Measurements from ENCODE around the gene BHMT2.

Gene BHMT2, protein sequence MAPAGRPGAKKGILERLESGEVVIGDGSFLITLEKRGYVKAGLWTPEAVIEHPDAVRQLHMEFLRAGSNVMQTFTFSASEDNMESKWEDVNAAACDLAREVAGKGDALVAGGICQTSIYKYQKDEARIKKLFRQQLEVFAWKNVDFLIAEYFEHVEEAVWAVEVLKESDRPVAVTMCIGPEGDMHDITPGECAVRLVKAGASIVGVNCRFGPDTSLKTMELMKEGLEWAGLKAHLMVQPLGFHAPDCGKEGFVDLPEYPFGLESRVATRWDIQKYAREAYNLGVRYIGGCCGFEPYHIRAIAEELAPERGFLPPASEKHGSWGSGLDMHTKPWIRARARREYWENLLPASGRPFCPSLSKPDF

DNA sequence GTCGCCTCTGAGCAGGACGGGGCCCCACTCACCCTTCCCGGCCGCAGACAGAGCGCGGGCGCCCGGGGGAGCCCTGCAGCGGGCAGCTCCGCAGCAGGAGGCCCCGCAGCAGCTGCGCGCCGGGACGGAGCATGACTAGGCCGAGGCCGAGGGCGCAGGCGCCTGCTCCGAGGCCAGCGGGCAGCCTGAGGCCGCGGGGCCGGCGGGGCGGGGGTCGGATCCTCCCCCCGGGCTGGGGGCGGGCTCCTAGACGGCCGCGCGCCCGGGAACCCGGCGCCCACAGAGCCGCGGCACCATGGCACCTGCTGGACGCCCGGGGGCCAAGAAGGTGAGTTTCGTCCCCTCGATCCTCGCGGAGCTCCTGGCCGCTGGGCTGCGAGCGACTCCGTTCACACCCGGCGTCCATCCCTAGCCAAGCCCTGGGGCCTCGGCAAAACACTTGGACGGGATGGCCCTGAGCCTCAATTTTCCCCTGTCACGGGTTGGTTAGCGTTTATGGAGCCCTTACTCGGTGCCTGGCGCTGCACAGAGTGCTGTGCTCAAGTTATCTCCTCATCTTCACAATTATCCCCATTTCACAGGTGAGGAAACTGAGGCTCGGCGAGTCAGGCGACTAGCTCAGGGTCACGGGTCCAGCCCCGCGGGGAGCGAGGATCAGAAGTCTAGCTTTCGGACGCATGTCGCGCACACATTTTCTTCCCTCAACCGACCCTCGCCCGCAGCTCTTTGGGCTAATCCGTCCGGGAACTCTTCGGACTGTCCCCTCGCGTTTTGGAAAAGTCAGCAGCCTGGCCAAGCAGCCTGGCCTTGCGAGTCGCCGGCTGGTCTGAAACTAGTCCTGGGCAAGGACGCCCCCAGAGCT, at the start of gene BHMT2, which contains the start of gene DMGDH:
BHMT2 (plus strand) TSS at position 280 of the 862 bp plus-strand sequence; CDS start at position 296, 16 bp downstream.
DMGDH (minus strand) TSS at position 187 of the 862 bp plus-strand sequence; CDS start at position 133, 54 bp downstream.
- DNase-seq (ENCODE audit: low read depth, low spot score) = peak; percentile 30

DNA sequence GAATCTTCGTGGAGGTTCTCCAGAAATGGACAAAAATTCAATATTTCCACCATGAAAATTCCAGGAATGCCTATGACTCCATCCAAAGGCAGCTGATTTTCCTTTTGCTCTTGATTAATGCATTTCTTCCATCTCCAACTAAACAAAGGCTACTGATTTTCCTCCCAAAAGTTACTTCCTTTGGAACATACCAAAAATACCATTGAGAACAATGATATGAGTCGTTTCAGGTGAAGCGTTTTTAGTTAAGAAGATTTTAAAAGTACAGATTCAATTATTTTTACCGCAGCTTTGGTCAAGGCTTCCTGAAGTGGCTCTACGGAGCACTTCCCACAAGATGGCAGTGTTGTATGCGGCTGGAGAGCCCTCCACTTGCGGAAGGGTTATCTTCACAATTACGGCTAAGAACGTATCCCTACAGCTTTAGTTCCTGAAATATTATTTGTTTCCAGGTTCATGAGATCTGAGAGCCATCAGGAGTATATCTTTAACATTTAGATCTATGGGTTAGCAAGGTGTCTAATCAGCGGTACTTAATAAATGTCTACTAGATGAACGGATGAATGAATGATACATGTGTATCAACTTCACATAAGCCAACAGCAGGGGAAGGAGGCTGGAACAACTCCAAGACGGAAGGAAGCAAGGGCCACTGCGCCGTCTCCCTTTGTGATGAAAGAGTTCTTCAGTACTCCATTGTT, 48.6 kb upstream of the BHMT2 start:
- peak; percentile 55 for DNase-seq (ENCODE audit: low read depth, low spot score)

- peak; percentile 9 for DNase-seq (ENCODE audit: low read depth, low spot score)
Observed at GRCh38 chr5:79021753-79022152, 47.8 kb upstream of the BHMT2 start.

GRCh38 chr5:79022771-79023170, 46.8 kb upstream of the BHMT2 start:
- no peak for DNase-seq (ENCODE audit: low read depth, low spot score)

- no peak for DNase-seq (ENCODE audit: low read depth, low spot score)
Observed at GRCh38 chr5:79023348-79023747, 46.2 kb upstream of the BHMT2 start.

DNA sequence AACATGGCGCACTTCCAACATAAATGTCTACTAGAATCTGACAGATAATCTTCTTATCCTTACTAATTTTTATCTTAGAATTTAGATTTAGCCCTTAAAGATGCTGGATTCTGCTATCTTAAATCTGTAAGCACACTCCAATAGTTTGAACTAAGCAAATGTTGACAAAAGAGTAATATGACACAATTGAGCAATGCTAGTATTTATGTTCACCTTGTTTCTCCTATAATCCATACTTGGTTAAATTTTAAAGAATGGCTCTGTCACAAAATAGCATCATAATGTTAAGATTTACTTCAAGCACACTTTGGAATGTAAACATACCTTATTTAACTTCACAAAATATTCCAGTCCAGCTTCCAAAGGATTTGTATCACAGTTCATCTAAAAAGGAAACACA, 45.6 kb upstream of the BHMT2 start:
- no peak for DNase-seq (ENCODE audit: low read depth, low spot score)

GRCh38 chr5:79025054-79025472, 44.5 kb upstream of the BHMT2 start:
- peak; percentile 64 for DNase-seq (ENCODE audit: low read depth, low spot score)

DNA sequence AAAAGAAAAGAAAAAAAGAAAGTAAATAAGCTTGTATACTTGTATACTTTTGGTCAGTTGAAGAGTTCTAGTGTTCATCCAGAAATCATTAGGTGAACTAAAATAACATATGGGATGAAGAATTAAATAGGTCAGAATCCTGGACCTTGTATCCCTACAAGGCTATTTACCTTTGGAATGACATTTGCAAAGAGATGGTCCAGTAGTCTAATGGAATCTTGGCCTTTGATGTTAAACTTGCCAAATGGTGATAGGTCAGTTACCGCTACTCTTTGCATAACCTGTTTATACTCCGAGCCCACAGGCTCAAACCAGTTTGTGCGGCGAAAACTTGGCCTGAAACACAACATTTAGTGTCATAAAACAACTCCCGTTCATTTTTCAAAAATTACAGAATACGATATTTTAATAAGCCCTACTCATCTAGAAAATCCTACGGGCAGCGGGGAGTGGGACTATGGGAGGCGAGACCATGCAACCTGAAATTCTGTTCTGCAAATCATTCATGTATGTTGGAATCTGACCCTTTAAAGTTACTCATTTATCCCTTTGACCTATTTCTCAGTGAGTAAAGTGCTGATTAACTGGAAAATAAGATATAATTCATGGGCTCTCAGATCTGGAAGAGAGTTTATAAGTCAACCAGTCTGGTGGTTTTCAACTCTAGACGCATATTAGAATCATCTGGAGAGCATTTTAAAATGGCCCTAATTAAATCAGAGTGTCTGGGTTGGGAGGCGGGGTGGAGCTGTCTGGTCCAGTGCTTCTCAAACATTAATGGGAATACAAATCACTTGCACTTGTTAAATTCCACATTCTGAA, 38.7 kb upstream of the BHMT2 start:
- no peak for DNase-seq (ENCODE audit: low read depth, low spot score)

- no peak for DNase-seq (ENCODE audit: low read depth, low spot score)
Observed at GRCh38 chr5:79031485-79031867, 38.1 kb upstream of the BHMT2 start.

DNA sequence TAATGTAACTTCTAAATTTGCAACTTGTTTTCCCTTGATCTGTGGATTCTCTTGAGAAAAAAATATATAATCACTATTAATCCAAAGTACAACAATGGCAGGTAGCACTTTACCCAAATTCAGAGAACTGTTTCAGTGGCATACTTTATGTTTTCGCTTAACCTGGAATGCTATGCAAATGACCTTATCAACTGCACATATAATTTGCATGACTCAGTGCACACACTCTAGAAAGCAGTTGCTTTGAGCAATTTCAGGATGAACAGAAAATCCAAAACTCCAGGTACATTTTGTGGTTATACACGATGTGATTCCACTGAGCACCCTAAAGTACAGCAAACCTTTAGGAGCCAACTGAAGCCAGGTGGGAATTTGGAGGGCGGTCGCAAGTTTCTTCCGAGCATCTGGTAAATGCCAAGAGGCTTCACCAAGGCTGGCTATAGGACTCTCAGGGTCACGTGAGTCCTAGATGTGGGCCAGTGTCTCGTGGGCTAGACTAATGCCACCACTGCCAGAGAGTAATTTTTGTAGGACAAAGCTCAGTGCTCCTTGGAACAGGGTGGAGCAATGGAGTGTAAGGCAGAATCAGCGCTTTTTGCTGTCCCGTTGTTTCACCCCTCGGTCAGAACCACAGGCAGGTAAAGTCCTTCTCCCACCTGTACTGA, 37.4 kb upstream of the BHMT2 start:
- no peak for DNase-seq (ENCODE audit: low read depth, low spot score)

- no peak for DNase-seq (ENCODE audit: low read depth, low spot score)
Observed at GRCh38 chr5:79032782-79033181, 36.8 kb upstream of the BHMT2 start.

GRCh38 chr5:79035237-79035636, 34.3 kb upstream of the BHMT2 start:
- no peak for DNase-seq (ENCODE audit: low read depth, low spot score)

DNA sequence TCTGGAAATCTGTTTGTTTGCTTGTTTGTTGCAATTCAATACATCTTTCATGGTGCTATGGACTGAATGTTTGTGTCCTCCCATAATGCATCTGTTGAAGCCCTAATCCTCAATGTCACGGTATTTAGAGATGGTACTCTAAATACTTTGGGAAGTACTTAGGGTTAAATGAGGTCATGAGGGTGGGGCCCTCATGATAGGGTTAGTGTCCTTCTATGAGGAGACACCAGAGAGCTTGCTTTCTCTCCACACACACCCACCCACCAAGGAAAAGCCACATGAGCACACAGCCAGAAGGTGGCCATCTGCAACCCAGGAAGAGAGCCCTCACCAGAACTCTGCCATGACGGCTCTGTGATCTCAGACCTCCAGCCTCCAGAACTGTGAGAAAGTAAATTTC, 32.8 kb upstream of the BHMT2 start:
- DNase-seq (ENCODE audit: low read depth, low spot score) = no peak

GRCh38 chr5:79042188-79042587, 27.4 kb upstream of the BHMT2 start:
- no peak for DNase-seq (ENCODE audit: low read depth, low spot score)

DNA sequence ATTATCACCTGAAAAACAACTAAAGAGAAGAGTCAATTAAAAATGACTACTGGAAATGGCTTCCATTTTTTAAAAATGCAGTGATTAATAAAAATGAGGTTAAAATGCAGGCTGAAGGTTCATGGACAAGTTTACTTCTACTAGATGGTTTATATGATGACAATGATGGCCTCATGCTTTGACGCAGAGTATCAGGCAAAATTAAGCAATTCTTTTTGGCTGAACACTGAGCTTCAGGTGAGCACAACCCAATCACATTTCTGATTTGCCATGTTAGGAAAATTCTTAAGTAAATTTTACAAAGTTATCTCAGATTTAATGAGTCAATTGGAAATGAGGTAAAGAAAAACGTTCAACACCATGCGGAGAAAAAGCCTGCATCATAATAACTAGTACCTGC, 22.4 kb upstream of the BHMT2 start:
- DNase-seq (ENCODE audit: low read depth, low spot score) = no peak

DNA sequence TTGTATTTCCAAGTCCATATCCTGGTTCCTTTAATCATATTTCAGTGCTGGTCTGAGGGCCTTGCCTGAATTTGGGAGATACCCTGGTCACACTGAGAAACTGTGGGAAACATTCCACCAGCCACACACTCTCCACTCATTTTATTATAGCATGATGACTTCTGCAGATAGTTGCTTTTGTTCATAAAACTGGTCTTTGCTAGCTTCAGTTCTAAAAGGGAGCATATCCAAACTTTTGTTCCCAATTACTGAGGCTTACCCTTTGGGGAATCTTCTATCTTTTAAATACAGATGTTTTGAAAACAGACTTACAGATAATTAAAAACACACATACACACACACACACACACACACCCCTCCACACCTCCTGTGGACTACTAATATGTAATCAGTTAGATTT, 21.1 kb upstream of the BHMT2 start:
- no peak for DNase-seq (ENCODE audit: low read depth, low spot score)

- no peak for DNase-seq (ENCODE audit: low read depth, low spot score)
Observed at GRCh38 chr5:79050498-79050897, 19.1 kb upstream of the BHMT2 start.

DNA sequence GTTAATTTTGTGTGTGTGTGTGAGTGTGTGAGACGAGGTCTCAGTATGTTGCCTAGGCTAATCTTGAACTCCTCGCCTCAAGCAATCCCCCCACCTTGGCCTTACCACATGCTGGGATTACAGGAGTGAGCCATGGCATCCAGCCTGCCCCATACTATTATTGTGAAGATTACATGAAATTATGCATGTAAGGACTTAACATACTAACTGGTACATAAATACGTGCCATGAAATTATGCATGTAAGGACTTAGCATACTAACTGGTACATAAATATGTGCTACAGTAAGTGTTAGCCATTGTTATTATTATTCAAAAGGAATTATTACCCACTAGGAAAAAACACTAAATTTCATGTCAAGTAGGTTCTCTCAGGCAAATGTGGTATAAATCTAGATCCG, 16.2 kb upstream of the BHMT2 start:
- no peak for DNase-seq (ENCODE audit: low read depth, low spot score)

- DNase-seq (ENCODE audit: low read depth, low spot score) = no peak
Observed at GRCh38 chr5:79055017-79055416, 14.6 kb upstream of the BHMT2 start.

DNA sequence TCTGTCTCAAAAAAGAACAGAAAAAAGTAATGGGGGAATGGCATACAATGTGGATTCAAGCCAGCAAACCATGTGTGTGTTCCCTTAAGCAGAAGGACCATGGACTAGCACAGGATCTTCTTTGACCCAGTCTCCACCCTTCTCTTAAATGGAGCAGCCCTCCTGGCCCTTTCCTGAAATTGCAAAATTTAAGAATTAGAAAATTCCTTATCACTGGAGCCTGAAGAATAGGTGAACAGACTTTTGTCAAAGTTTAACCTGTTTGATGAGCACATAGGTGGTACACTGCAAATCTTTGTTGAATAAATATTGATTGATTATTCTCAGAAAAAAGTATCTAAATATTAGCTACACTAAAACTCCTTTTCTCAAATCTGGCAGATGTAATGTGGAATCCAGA, 12.7 kb upstream of the BHMT2 start:
- DNase-seq (ENCODE audit: low read depth, low spot score) = no peak

DNA sequence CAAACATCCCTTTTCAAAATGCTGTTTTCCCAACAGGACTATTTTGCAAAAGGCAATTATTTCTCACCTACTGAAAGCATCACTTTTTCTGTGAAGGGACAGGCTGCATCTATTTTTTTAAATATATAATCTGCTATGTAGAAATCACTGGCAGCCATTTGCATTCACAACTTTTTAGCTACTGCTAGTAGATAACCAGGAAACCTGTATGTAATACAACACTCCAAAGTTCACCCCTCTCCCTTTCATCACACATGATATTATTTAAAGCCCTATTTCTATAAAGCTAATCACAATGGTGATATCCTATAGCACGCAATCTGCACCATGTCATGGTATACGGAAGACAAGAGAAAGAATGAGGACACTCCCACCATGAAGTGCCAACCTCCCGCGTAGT, 9.9 kb upstream of the BHMT2 start:
- no peak for DNase-seq (ENCODE audit: low read depth, low spot score)

All from ELF-1 (cell line).